Cardiac fibroblast (primary cell): ENCODE results near the gene IL22RA1.

Experiments used
- DNase-seq, 2 donors: peaks; one replicate each; pipeline versions ENCODE4 v3.0.0 to v3.0.0-alpha.2; 2010; ENCODE audit warnings: low read depth in 2 of 2
- H3K4me3 ChIP-seq, 2 donors: replicated peaks in 1 of 2; 1 replicate in 1 of 2; 2 replicates in 1 of 2; pipeline ENCODE4 v1.5.1; 2011; ENCODE audit warnings: low read depth in 2 of 2, low read length in 2 of 2, mild to moderate bottlenecking in 2 of 2, moderate library complexity in 1 of 2
- CTCF ChIP-seq: IDR thresholded peaks from one replicate; pipeline ENCODE4 v1.5.1; 2011; ENCODE audit warnings: low read depth, mild to moderate bottlenecking, low read length, inconsistent platforms

IL22RA1 gene

GRCh38 chr1:24186031-24186710, 43.2 kb upstream of the IL22RA1 start:
- no peak for DNase-seq
- no peak overlapping the region for H3K4me3 ChIP-seq
- no peak for TF ChIP-seq CTCF

- no peak for TF ChIP-seq CTCF
Measured at GRCh38 chr1:24185076-24185475, 42.1 kb upstream of the IL22RA1 start.

GRCh38 chr1:24182061-24182460, 39.1 kb upstream of the IL22RA1 start:
- no peak for DNase-seq
- no peak overlapping the region for H3K4me3 ChIP-seq
- no peak for TF ChIP-seq CTCF

More at GRCh38 chr1:24185076-24185475, 42.1 kb upstream of the IL22RA1 start:
- H3K4me3 ChIP-seq: no peak overlapping the region
- DNase-seq: no peak

GRCh38 chr1:24181619-24182018, 38.7 kb upstream of the IL22RA1 start:
- no peak overlapping the region for H3K4me3 ChIP-seq
- no peak for TF ChIP-seq CTCF
- DNase-seq: no peak

- no peak for DNase-seq
- no peak for TF ChIP-seq CTCF
Measured at GRCh38 chr1:24180676-24181075, 37.7 kb upstream of the IL22RA1 start.

GRCh38 chr1:24179251-24179840, 36.4 kb upstream of the IL22RA1 start:
- no peak for DNase-seq
- H3K4me3 ChIP-seq: no peak overlapping the region
- TF ChIP-seq CTCF: no peak

More at GRCh38 chr1:24180676-24181075, 37.7 kb upstream of the IL22RA1 start:
- no peak overlapping the region for H3K4me3 ChIP-seq
